GM20431 (cell line): ENCODE results near the gene KSR2.
"Not testable (repeated sequence)": the region's sequence is repeated elsewhere in the genome, so short reads cannot be mapped to it uniquely, and the experiment has no call there.

ENCODE experiments used
- in situ Hi-C: fragments of 300-500 bp; cut with MseI, MboI; formaldehyde crosslinking; loops from one replicate; pipeline ENCODE4 v1.15.0; 2020; ENCODE audit warnings: low sequenced_read_pairs; ENCODE audit not compliant: unreplicated experiment

KSR2 gene

GRCh38 chr12:117968826-117969659 is at the start of gene KSR2:
Gene KSR2 (minus strand): TSS chr12:117968990. CDS start chr12:117968255, 735 bp downstream.
- in situ Hi-C loops, result no loop called here

GRCh38 chr12:118017926-118018325 is 49.1 kb upstream of the KSR2 start:
- in situ Hi-C loops, result no loop called here

GRCh38 chr12:118016424-118017264 is 47.9 kb upstream of the KSR2 start, which contains the start of gene RFC5:
Gene RFC5 (plus strand): TSS chr12:118016703. CDS start chr12:118016828, 125 bp downstream.
- in situ Hi-C loops, result no loop called here

- in situ Hi-C loops, result no loop called here
Measured at GRCh38 chr12:118015944-118016343, 47.2 kb upstream of the KSR2 start.

GRCh38 chr12:118015306-118015705 is 46.5 kb upstream of the KSR2 start:
- in situ Hi-C loops, result no loop called here

GRCh38 chr12:118013283-118013682 is 44.5 kb upstream of the KSR2 start:
- in situ Hi-C loops, result no loop called here

- in situ Hi-C loops, result no loop called here
Measured at GRCh38 chr12:118011961-118012360, 43.2 kb upstream of the KSR2 start.

GRCh38 chr12:118011377-118011776 is 42.6 kb upstream of the KSR2 start:
- in situ Hi-C loops, result no loop called here

GRCh38 chr12:118010903-118011302 is 42.1 kb upstream of the KSR2 start:
- in situ Hi-C loops, result no loop called here

GRCh38 chr12:117999806-118000205 is 31.0 kb upstream of the KSR2 start:
- in situ Hi-C loops, result not testable (repeated sequence)

GRCh38 chr12:117998719-117999118 is 29.9 kb upstream of the KSR2 start:
- in situ Hi-C loops, result no loop called here

- in situ Hi-C loops, result no loop called here
Measured at GRCh38 chr12:117994551-117995438, 26.0 kb upstream of the KSR2 start.

GRCh38 chr12:117986705-117987469 is 18.1 kb upstream of the KSR2 start:
- in situ Hi-C loops, result no loop called here

- in situ Hi-C loops, result no loop called here
Measured at GRCh38 chr12:117985182-117985581, 16.4 kb upstream of the KSR2 start.

GRCh38 chr12:117981267-117981666 is 12.5 kb upstream of the KSR2 start:
- in situ Hi-C loops, result no loop called here

GRCh38 chr12:117980616-117981015 is 11.8 kb upstream of the KSR2 start:
- in situ Hi-C loops, result no loop called here

- in situ Hi-C loops, result no loop called here
Measured at GRCh38 chr12:117977373-117977772, 8.6 kb upstream of the KSR2 start.

- in situ Hi-C loops, result no loop called here
Measured at GRCh38 chr12:117975006-117975405, 6.2 kb upstream of the KSR2 start.

- in situ Hi-C loops, result no loop called here
Measured at GRCh38 chr12:117972301-117972700, 3.5 kb upstream of the KSR2 start.
